Neural progenitor cell (in vitro differentiated cells): ENCODE data around the gene AGAP3. TPM values are rescaled to one million over a fixed set of nuclear protein-coding genes. Genes with fewer than 3 reads are reported as not detected.

Source experiments
- DNase-seq: peaks from one replicate; pipeline ENCODE4 v3.0.0-alpha.2; 2016; ENCODE audit warnings: low spot score
- H2AFZ ChIP-seq: fragments of 200-600 bp; sonication (generic); replicated peaks from 2 replicates; pipeline ENCODE4 v1.6.1; 2016; ENCODE audit warnings: antibody characterized with exemption
- H3F3A ChIP-seq: fragments of 200-600 bp; sonication (generic); 2 replicates; pipeline ENCODE4 v1.6.1; 2016; ENCODE audit warnings: antibody characterized with exemption, low read depth
- H3K27ac ChIP-seq: fragments of 200-600 bp; sonication (generic); 2 replicates; pipeline ENCODE4 v1.5.1; 2016; ENCODE audit warnings: mild to moderate bottlenecking
- H3K27me3 ChIP-seq: fragments of 200-600 bp; sonication (generic); 2 replicates; pipeline ENCODE4 v1.6.1; 2016; ENCODE audit warnings: mild to moderate bottlenecking, moderate library complexity
- H3K36me3 ChIP-seq: fragments of 200-600 bp; sonication (generic); 2 replicates; pipeline ENCODE4 v1.5.1; 2016
- H3K4me1 ChIP-seq: fragments of 200-600 bp; sonication (generic); 2 replicates; pipeline ENCODE4 v1.6.1; 2016; ENCODE audit warnings: mixed run types
- H3K4me2 ChIP-seq: fragments of 200-600 bp; sonication (generic); 2 replicates; pipeline ENCODE4 v1.6.1; 2016
- H3K4me3 ChIP-seq: fragments of 200-600 bp; sonication (generic); 2 replicates; pipeline ENCODE4 v1.5.1; 2016
- H3K79me2 ChIP-seq: fragments of 200-600 bp; sonication (generic); 2 replicates; pipeline ENCODE4 v1.6.1; 2016; ENCODE audit warnings: low read depth
- H3K9ac ChIP-seq: fragments of 200-600 bp; sonication (generic); 2 replicates; pipeline ENCODE4 v1.6.1; 2016
- H3K9me3 ChIP-seq: fragments of 200-600 bp; sonication (generic); 2 replicates; pipeline ENCODE4 v1.5.1; 2016; ENCODE audit warnings: low read depth
- H4K20me1 ChIP-seq: fragments of 200-600 bp; sonication (generic); 2 replicates; pipeline ENCODE4 v1.6.1; 2016; ENCODE audit warnings: low read depth
- H3K27ac Mint-ChIP-seq: 3 replicates; pipeline ENCODE4 v1.8.0; 2021; ENCODE audit warnings: mixed read lengths
- H3K27me3 Mint-ChIP-seq: 2 replicates; pipeline ENCODE4 v1.8.0; 2022; ENCODE audit warnings: low read depth, mild to moderate bottlenecking, inconsistent platforms, moderate library complexity, mixed read lengths; ENCODE audit not compliant: insufficient read depth
- H3K36me3 Mint-ChIP-seq: 3 replicates; pipeline ENCODE4 v1.8.0; 2021; ENCODE audit warnings: mixed read lengths
- H3K4me1 Mint-ChIP-seq: 3 replicates; pipeline ENCODE4 v1.8.0; 2021; ENCODE audit warnings: mixed read lengths
- H3K4me3 Mint-ChIP-seq: 3 replicates; pipeline ENCODE4 v1.8.0; 2021; ENCODE audit warnings: mild to moderate bottlenecking, moderate library complexity, mixed read lengths
- H3K9me3 Mint-ChIP-seq: 3 replicates; pipeline ENCODE4 v1.8.0; 2020; ENCODE audit warnings: mixed read lengths
- EZH2 ChIP-seq: fragments of 200-600 bp; sonication (generic); IDR thresholded peaks from 2 replicates; pipeline ENCODE4 v1.6.1; 2017; ENCODE audit warnings: antibody characterized with exemption, mild to moderate bottlenecking, moderate library complexity
- EZH2phosphoT487 ChIP-seq: fragments of 200-600 bp; sonication (generic); IDR thresholded peaks from 2 replicates; pipeline ENCODE4 v1.6.1; 2017; ENCODE audit warnings: antibody characterized with exemption
- total RNA-seq: library from RNA; depleted of rRNA; stranded (reverse); fragments of >200 nt; gene quantifications from 2 replicates; pipeline ENCODE4 v1.2.3, GENCODE V29; 2015; ENCODE audit warnings: low replicate concordance
- TF ChIP-seq, protein P1 (sequence below): fragments of 200-600 bp; sonication (generic); IDR thresholded peaks from 2 replicates; pipeline ENCODE4 v1.5.1; 2017; ENCODE audit warnings: antibody characterized with exemption, mild to moderate bottlenecking

Gene AGAP3
- total RNA-seq, 1 donor from 2014 or later = 38.9 TPM

DNA sequence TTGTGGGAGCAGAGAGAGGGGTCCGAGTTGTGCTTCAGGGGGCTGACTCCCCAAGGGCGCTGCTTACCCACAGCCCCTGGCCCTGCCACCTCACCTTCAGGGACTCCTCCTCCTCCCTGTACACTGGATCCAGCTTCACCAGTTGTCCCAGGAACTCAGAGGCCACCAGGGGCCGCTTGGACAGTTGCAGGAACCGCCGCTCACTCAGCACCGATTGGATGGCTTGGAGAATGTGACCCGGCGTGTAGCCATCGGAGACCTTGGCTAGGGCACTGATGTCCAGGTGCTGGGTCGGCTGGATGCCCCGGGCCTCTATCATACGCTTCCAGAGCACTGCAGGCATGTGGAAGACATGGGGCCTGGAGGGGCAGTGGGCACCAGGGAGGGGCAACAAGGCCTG is 105.3 kb downstream of the AGAP3 start:
- Histone ChIP-seq H3F3A (no peaks in the 10 kb centered on the region), H3K4me3 (no peak overlapping the region), H3K36me3 (no peaks in the 10 kb centered on the region), H3K27me3 (peaks cover 22% of the 10 kb centered on the region), H3K9ac (no peak overlapping the region), H2AFZ (no peak overlapping the region), H3K79me2 (no peaks in the 10 kb centered on the region), H3K4me2 (no peak overlapping the region), H3K27ac (no peak overlapping the region), H4K20me1 (no peaks in the 10 kb centered on the region), H3K4me1 (no peaks in the 10 kb centered on the region), H3K9me3 (no peaks in the 10 kb centered on the region)
- Mint-ChIP-seq H3K4me3 (no peak overlapping the region), H3K27ac (no peak overlapping the region), H3K9me3 (no peaks in the 10 kb centered on the region), H3K27me3 (peaks cover 15% of the 10 kb centered on the region), H3K4me1 (no peaks in the 10 kb centered on the region), H3K36me3 (no peaks in the 10 kb centered on the region)
- TF ChIP-seq EZH2phosphoT487 (no peak), EZH2 (no peak)
- DNase-seq = no peak

DNA sequence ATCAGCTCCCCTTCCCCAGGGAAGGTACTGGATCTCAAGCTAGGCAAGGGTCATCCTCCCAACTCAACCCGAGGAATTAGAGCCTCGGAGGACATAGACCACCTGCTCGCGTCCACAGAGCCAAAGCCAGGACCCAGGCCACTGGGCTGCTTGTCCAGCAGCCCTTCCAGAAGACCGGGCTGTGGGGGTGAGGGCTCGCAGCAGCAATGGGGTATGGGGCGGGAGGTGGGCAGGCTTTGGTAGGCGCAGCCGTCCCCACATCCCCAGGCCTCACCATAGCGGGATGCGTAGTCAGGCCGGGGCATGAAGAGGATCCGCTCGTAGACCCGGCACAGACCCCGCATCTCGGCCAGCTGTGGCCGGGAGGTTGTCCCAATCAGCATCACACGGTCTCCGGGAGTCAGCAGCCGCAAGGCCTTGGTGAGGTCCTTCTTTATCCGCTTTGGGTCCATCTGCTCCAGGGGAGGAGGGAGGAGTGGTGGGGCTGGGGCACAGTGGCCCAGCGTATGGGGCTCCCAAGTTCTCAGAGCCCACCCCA is 105.8 kb downstream of the AGAP3 start:
- no peak overlapping the region for H2AFZ ChIP-seq

DNA sequence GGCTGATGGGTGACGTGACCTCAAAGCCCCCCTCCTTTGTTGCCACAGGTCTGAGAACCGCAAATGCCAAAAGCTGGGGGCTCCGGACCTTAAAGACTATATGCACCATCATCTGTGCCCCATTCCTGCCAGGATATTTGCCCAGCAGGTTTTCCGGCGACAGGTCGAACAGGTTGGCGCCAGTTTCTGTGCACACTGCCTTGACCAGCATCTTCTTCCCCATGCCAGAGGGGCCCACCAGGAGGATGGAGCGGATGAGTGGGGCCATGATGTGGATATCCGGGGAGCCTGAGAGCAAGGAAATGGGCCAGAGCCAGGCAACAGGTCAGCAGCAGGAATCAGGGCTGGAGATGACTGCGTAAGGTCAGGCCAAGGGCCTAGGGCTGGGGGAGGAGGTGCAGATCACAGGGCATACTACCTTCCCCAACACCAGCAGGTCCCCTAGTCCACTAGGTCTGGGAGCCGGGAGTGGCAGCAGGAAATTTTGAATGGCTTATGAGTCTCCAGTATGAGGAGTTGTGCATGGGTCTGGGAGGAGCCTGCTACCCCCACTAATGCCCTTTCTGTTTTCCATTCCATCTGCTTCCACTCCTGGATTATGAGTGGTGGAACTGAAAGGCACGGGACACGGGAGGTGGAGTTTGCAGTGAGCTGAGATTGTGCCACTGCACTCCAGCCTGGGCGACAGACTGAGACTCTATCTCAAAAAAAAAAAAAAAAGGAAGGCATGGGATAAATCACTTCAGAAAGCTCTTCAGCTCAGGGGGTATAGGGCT is 107.1 kb downstream of the AGAP3 start:
- H3K27ac Mint-ChIP-seq = no peak overlapping the region
- no peaks in the 10 kb centered on the region for H4K20me1 ChIP-seq
- TF ChIP-seq EZH2phosphoT487 = no peak
- no peak for TF ChIP-seq EZH2
- TF ChIP-seq, protein P1, sequence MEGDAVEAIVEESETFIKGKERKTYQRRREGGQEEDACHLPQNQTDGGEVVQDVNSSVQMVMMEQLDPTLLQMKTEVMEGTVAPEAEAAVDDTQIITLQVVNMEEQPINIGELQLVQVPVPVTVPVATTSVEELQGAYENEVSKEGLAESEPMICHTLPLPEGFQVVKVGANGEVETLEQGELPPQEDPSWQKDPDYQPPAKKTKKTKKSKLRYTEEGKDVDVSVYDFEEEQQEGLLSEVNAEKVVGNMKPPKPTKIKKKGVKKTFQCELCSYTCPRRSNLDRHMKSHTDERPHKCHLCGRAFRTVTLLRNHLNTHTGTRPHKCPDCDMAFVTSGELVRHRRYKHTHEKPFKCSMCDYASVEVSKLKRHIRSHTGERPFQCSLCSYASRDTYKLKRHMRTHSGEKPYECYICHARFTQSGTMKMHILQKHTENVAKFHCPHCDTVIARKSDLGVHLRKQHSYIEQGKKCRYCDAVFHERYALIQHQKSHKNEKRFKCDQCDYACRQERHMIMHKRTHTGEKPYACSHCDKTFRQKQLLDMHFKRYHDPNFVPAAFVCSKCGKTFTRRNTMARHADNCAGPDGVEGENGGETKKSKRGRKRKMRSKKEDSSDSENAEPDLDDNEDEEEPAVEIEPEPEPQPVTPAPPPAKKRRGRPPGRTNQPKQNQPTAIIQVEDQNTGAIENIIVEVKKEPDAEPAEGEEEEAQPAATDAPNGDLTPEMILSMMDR = no peak
- H3K4me1 ChIP-seq = no peaks in the 10 kb centered on the region
- peaks cover 10% of the 10 kb centered on the region for H3K27me3 Mint-ChIP-seq
- H3K4me3 Mint-ChIP-seq = no peak overlapping the region
- no peak overlapping the region for H3K9ac ChIP-seq
- no peak overlapping the region for H3K4me2 ChIP-seq
- no peak overlapping the region for H3K27ac ChIP-seq
- H3K36me3 Mint-ChIP-seq = no peaks in the 10 kb centered on the region
- no peaks in the 10 kb centered on the region for H3K9me3 ChIP-seq
- no peaks in the 10 kb centered on the region for H3K36me3 ChIP-seq
- no peaks in the 10 kb centered on the region for H3K79me2 ChIP-seq
- H3K4me3 ChIP-seq = no peak overlapping the region
- no peak for DNase-seq
- no peaks in the 10 kb centered on the region for H3K4me1 Mint-ChIP-seq
- H3K27me3 ChIP-seq = peaks cover 22% of the 10 kb centered on the region
- no peak overlapping the region for H2AFZ ChIP-seq
- H3F3A ChIP-seq = no peaks in the 10 kb centered on the region
- no peaks in the 10 kb centered on the region for H3K9me3 Mint-ChIP-seq

More for the DNA sequence above, 105.8 kb downstream of the AGAP3 start:
- Histone ChIP-seq H3K9me3 (no peaks in the 10 kb centered on the region), H3K9ac (no peak overlapping the region), H3K4me2 (no peak overlapping the region), H3K36me3 (no peaks in the 10 kb centered on the region), H4K20me1 (no peaks in the 10 kb centered on the region), H3K79me2 (no peaks in the 10 kb centered on the region), H3F3A (no peaks in the 10 kb centered on the region), H3K4me1 (no peaks in the 10 kb centered on the region), H3K27ac (no peak overlapping the region), H3K27me3 (peaks cover 22% of the 10 kb centered on the region), H3K4me3 (no peak overlapping the region)
- H3K36me3 Mint-ChIP-seq = no peaks in the 10 kb centered on the region
- H3K4me1 Mint-ChIP-seq = no peaks in the 10 kb centered on the region
- H3K27me3 Mint-ChIP-seq = peaks cover 15% of the 10 kb centered on the region
- DNase-seq = no peak
- H3K4me3 Mint-ChIP-seq = no peak overlapping the region
- no peaks in the 10 kb centered on the region for H3K9me3 Mint-ChIP-seq
- H3K27ac Mint-ChIP-seq = no peak overlapping the region
- TF ChIP-seq, protein P1 = no peak
- TF ChIP-seq EZH2 = no peak

Other genes starting within 250 kb of the AGAP3 start
- not detected in 2 replicates for gene AOC1, start 234.0 kb upstream of the AGAP3 start, total RNA-seq
- 2.6 and 11.1 TPM in 2 replicates for gene KCNH2, start 108.2 kb upstream of the AGAP3 start, total RNA-seq
- gene NOS3, start 95.5 kb upstream of the AGAP3 start, total RNA-seq = 1.3 and 11.0 TPM in 2 replicates
- 0.43 and 1.8 TPM in 2 replicates for gene ATG9B, start 62.0 kb upstream of the AGAP3 start, total RNA-seq
- 7.9 and 19.9 TPM in 2 replicates for gene ABCB8, start 58.0 kb upstream of the AGAP3 start, total RNA-seq
- 1.6 TPM in 1 of 2 replicates, not detected in the other for gene ASIC3, start 37.9 kb upstream of the AGAP3 start, total RNA-seq
- 8.1 and 10.3 TPM in 2 replicates for gene CDK5, start 28.6 kb upstream of the AGAP3 start, total RNA-seq
- gene SLC4A2, start 26.9 kb upstream of the AGAP3 start, total RNA-seq = 26.1 and 85.7 TPM in 2 replicates
- 22.4 and 71.0 TPM in 2 replicates for gene FASTK, start 5.7 kb upstream of the AGAP3 start, total RNA-seq
- 6.0 and 49.4 TPM in 2 replicates for gene TMUB1, start 3.0 kb upstream of the AGAP3 start, total RNA-seq
- gene GBX1, start 81.2 kb downstream of the AGAP3 start, total RNA-seq = not detected in 2 replicates
- gene ASB10, start 100.8 kb downstream of the AGAP3 start, total RNA-seq = not detected in 2 replicates
- not detected in 2 replicates for gene H2BK1, start 124.0 kb downstream of the AGAP3 start, total RNA-seq
- gene ABCF2, start 140.7 kb downstream of the AGAP3 start, total RNA-seq = 31.3 and 40.7 TPM in 2 replicates
- gene CHPF2, start 146.0 kb downstream of the AGAP3 start, total RNA-seq = 8.8 and 18.3 TPM in 2 replicates
- gene SMARCD3, start 162.2 kb downstream of the AGAP3 start, total RNA-seq = 11.0 and 23.6 TPM in 2 replicates